Stimulated activated CD4-positive, alpha-beta T cell treated with anti-CD3 and anti-CD28 coated beads, TNF-alpha, amount 100 ng/mL, for 4 hours (primary cell): ENCODE measurements around the gene DUOXA1.
"Not testable (repeated sequence)": the region's sequence is repeated elsewhere in the genome, so short reads cannot be mapped to it uniquely, and the experiment has no call there.

ENCODE experiments used
- DNase-seq, 3 experiments: peaks; one replicate each; pipeline ENCODE4 v3.0.0-alpha.2; 2020; ENCODE audit warnings: low read depth in 3 of 3

DUOXA1 gene

GRCh38 chr15:45091161-45091560 is 38.5 kb downstream of the DUOXA1 start:
- no peak for DNase-seq

GRCh38 chr15:45089712-45090373 is 39.8 kb downstream of the DUOXA1 start:
- DNase-seq, result no peak

- no peak for DNase-seq
These were observed 40.6 kb downstream of the DUOXA1 start for GRCh38 chr15:45088801-45089711.

- DNase-seq, result no peak
These were observed 42.2 kb downstream of the DUOXA1 start for GRCh38 chr15:45087513-45087912.

GRCh38 chr15:45084163-45084562 is 45.5 kb downstream of the DUOXA1 start:
- DNase-seq, result no peak

- DNase-seq, result no peak
These were observed 46.5 kb downstream of the DUOXA1 start for GRCh38 chr15:45083223-45083622.

GRCh38 chr15:45082412-45082811 is 47.3 kb downstream of the DUOXA1 start:
- DNase-seq, result not testable (repeated sequence)

GRCh38 chr15:45080593-45080992 is 49.1 kb downstream of the DUOXA1 start:
- not testable (repeated sequence) for DNase-seq

- not testable (repeated sequence) for DNase-seq
These were observed 49.9 kb downstream of the DUOXA1 start for GRCh38 chr15:45079628-45080246.

- DNase-seq, result not testable (repeated sequence)
These were observed 50.5 kb downstream of the DUOXA1 start for GRCh38 chr15:45079201-45079600.

- not testable (repeated sequence) for DNase-seq
These were observed 52.3 kb downstream of the DUOXA1 start for GRCh38 chr15:45077391-45077790.

- DNase-seq, result not testable (repeated sequence)
These were observed 54.0 kb downstream of the DUOXA1 start for GRCh38 chr15:45075440-45076320.

- not testable (repeated sequence) for DNase-seq
These were observed 56.1 kb downstream of the DUOXA1 start for GRCh38 chr15:45073602-45074001.

GRCh38 chr15:45069942-45070360 is 59.7 kb downstream of the DUOXA1 start:
- not testable (repeated sequence) for DNase-seq
